Measurements from ENCODE around the gene DPYSL3.

DPYSL3 gene

DNA sequence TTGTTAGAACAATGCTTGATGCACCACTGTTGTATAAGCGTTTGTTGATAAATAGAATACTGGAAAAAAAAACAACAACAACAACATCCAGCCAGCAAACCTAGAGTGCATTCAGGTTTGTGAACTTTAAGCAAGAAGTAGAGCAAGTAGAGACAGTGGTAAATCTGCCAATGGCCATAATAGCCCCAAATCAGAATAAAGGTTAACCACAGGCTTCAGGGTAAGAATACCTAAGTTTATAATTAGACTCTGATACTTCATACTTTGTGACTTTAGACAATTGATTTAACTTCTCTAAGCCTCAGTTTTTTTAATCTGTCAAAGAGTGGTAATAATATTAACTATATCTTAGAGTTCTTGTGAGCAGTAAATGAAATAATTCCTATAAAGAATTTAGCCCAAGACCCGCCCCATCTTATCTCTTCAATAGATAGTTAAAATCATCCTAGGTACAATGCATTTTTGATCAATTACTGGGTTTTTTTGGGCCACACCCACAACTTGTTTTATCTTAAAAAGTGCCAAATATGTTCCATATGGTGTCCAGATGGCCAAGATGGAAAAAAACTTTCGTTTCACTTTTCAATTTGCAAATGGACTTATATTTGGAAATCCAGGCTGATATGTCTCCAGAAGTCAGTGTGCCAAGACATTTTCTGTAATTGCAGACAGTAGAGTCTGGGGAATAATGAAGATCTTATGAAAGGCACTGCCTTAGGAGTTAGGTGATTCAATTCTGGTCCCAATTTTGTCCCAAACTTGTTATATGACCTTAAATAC, 24.5 kb upstream of the DPYSL3 start:
- TF ChIP-seq, protein P1, sequence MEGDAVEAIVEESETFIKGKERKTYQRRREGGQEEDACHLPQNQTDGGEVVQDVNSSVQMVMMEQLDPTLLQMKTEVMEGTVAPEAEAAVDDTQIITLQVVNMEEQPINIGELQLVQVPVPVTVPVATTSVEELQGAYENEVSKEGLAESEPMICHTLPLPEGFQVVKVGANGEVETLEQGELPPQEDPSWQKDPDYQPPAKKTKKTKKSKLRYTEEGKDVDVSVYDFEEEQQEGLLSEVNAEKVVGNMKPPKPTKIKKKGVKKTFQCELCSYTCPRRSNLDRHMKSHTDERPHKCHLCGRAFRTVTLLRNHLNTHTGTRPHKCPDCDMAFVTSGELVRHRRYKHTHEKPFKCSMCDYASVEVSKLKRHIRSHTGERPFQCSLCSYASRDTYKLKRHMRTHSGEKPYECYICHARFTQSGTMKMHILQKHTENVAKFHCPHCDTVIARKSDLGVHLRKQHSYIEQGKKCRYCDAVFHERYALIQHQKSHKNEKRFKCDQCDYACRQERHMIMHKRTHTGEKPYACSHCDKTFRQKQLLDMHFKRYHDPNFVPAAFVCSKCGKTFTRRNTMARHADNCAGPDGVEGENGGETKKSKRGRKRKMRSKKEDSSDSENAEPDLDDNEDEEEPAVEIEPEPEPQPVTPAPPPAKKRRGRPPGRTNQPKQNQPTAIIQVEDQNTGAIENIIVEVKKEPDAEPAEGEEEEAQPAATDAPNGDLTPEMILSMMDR (IDR thresholded peaks at IDR 0.05; ENCODE audit: control extremely low read depth, extremely low read depth, low read depth, missing control alignments), result no peak
- POLR2A ChIA-PET, result no interaction called here
- no peak for DNase-seq (ENCODE audit: extremely low spot score)
- CTCF ChIA-PET, result no interaction called here

DNA sequence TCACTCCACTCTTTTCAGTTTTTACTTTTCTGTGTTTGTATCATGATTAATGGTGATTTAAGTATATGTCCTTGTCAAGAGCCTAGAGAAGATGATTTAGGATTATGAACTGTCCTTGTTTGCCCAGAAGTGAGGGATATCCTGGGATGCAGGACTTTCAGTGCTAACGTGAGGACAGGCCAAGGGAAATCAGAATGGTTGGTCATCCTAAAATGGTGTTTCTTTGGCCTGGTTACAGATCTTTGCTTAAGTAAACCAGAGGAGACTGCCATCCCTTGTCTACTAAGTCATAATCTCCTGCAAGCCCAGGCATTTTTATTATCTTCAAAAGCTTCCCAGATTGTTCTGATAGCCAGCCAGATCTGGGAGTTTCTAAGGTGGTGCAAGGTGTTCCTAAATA, 22.3 kb upstream of the DPYSL3 start:
- CTCF ChIA-PET, result no interaction called here

DNA sequence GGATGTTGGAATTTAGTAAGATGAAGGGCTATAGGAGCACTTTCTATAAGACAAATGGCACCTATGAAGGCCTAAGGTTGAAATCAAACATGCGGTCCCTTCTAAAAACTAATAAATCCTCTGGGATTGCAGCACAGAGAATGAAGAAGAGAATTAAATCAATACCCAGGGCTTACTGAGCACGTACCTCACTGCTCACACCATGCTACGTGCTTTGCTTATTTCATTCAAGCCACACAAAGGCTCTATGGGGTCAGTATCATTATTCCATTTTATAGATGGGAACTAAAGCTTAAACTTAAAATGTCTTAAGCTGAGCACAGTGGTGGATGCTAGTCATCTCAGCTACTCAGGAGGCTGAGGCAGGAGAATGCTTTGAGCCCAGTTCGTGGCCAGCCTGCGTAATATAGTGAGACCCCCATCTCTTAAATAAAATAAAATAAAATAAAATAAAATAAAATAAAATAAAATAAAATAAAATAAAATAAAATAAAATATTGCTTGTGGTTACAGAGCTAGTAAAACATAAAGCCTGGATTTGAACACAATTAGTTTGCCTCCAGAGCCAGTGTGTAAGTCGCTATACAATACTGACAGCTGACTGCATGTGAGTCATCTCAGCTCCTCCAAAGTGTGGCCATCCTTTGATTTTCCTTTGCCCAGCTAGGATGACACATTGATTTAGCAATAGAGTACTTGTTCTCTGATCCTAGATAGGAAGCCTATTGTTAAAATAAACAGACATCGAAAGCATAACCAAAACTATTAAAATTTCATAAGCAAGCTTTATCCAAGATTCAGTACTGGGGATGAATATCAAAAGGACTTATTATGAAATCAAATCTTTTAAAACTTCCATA, 20.9 kb upstream of the DPYSL3 start:
- TF ChIP-seq, protein P1 (IDR thresholded peaks at IDR 0.05; ENCODE audit: control extremely low read depth, extremely low read depth, low read depth, missing control alignments), result no peak
- no peak for DNase-seq (ENCODE audit: extremely low spot score)
- ChIA-PET CTCF (interaction anchor here (1.3 kb wide), 1 partner anchor 14 kb away, joined by 4 read pairs; no protein-coding TSS in a partner anchor), POLR2A (no interaction called here)

More for the DNA sequence above, 22.3 kb upstream of the DPYSL3 start:
- POLR2A ChIA-PET, result no interaction called here
- TF ChIP-seq, protein P1 (IDR thresholded peaks at IDR 0.05; ENCODE audit: control extremely low read depth, extremely low read depth, low read depth, missing control alignments), result no peak
- DNase-seq (ENCODE audit: extremely low spot score), result no peak

DNA sequence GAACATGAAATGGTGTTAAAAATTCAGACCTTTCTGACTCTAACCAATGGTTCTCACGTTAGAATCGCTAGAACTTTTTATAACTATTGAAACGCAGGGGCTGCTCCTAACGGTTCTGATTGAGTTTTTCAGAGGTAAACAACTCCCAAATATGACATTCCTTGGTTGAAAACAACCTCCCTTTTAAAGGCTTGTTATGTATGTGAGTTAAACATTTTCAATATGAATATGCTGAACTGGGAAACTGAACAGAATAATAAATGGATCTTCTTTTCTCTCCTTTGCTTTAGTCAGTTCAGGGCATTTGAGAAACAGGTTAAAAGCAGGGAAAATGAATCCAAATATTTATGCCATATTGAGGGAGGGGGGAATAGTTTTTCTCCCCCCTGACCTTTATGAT, 13.2 kb upstream of the DPYSL3 start:
- TF ChIP-seq, protein P1 (IDR thresholded peaks at IDR 0.05; ENCODE audit: control extremely low read depth, extremely low read depth, low read depth, missing control alignments), result no peak
- POLR2A ChIA-PET, result no interaction called here
- CTCF ChIA-PET, result no interaction called here
- no peak for DNase-seq (ENCODE audit: extremely low spot score)

DNA sequence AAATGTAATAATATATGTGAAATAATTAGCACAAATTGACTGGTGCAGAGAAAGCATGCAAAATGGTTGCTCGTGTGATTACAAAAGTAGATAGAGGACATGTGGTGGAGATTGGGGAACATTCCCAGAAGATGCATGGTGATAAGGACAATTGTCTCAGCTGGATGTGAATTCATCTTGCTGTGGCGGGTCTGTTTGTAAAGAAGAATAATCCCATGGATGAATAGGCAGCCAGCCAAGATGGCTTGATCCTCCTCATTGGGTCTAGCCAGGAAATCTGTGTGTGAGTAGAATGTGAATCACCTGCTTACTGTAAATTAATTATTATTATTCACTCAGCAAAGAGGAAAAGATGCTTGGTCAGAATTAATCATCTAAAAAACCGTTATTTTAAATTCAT, 12.6 kb upstream of the DPYSL3 start:
- TF ChIP-seq, protein P1 (IDR thresholded peaks at IDR 0.05; ENCODE audit: control extremely low read depth, extremely low read depth, low read depth, missing control alignments), result no peak
- ChIA-PET POLR2A (no interaction called here), CTCF (no interaction called here)
- DNase-seq (ENCODE audit: extremely low spot score), result no peak

DNA sequence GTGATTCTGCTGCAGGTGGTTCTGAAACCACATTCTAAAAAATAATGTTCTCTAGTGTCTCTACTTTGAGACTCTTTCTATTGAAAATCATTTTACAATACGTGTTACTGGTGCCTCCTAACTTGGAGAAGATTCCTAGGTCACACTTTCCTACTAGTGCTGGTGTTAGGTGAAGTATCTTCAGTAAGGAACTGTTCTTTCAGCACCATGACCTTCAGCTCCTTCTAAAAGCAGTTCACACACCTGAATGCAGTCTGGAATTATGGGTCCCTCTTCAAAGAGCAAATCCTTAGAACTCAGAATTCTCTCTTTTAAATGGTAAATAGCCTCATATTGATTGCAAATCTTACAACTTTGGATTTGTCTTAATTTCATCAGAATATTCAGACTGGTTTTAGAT, 10.6 kb upstream of the DPYSL3 start:
- CTCF ChIA-PET, result no interaction called here

More for the DNA sequence above, 10.6 kb upstream of the DPYSL3 start:
- POLR2A ChIA-PET, result no interaction called here
- DNase-seq (ENCODE audit: extremely low spot score), result no peak
- TF ChIP-seq, protein P1 (IDR thresholded peaks at IDR 0.05; ENCODE audit: control extremely low read depth, extremely low read depth, low read depth, missing control alignments), result no peak

Data from GM10248 (cell line).